HUES64 (cell line): Measurements from ENCODE around the gene PEPD.

Experiments
- H3K27ac ChIP-seq: 2 replicates; pipeline ENCODE4 v1.7.0; 2013; ENCODE audit warnings: low read depth, low read length, inconsistent platforms
- H3K27me3 ChIP-seq: 2 replicates; pipeline ENCODE4 v1.6.1; 2013; ENCODE audit warnings: mild to moderate bottlenecking, low read length; ENCODE audit not compliant: insufficient read depth
- H3K36me3 ChIP-seq: 2 replicates; pipeline ENCODE4 v1.6.1; 2013; ENCODE audit warnings: mild to moderate bottlenecking, low read length; ENCODE audit not compliant: insufficient read depth
- H3K4me1 ChIP-seq: 2 replicates; pipeline ENCODE4 v1.6.1; 2013; ENCODE audit warnings: mild to moderate bottlenecking, low read length, moderate library complexity; ENCODE audit not compliant: insufficient read depth
- H3K4me3 ChIP-seq: 2 replicates; pipeline ENCODE4 v1.5.1; 2013; ENCODE audit warnings: mild to moderate bottlenecking, low read length, moderate library complexity
- H3K9ac ChIP-seq: 2 replicates; pipeline ENCODE4 v1.6.1; 2013; ENCODE audit warnings: mild to moderate bottlenecking, low read depth, low read length
- H3K9me3 ChIP-seq: 2 replicates; pipeline ENCODE4 v1.6.1; 2013; ENCODE audit warnings: low read depth, low read length; ENCODE audit not compliant: insufficient read depth
- whole genome bisulfite sequencing: fragments of 150-250, 120-280 bp; methylation state at CpG from one replicate; pipeline ENCODE4 v1.1.7; 2013; ENCODE audit warnings: missing lambda C conversion rate; 5-methylcytosine and 5-hydroxymethylcytosine counted together

PEPD gene

GRCh38 chr19:33388725-33389420 lies 132.7 kb downstream of the PEPD start:
- 0 out of 2 replicates have a peak, but pooled peaks cover 11% of the 10 kb centered on the region for H3K36me3 ChIP-seq
- H3K9ac ChIP-seq, result no peak overlapping the region; the same call in 1 of the 2 replicates
- H3K4me3 ChIP-seq, result no peak overlapping the region
- no peaks in the 10 kb centered on the region for H3K9me3 ChIP-seq
- no peaks in the 10 kb centered on the region for H3K4me1 ChIP-seq
- 93% methylated on average over 28 of the region's 28 CpGs for WGBS
- H3K27ac ChIP-seq, result no peak overlapping the region
- no peaks in the 10 kb centered on the region for H3K27me3 ChIP-seq

- WGBS, result 93% methylated on average over 13 of the region's 13 CpGs
- no peak overlapping the region for H3K27ac ChIP-seq
- H3K4me1 ChIP-seq, result no peaks in the 10 kb centered on the region
- no peak overlapping the region for H3K4me3 ChIP-seq
- H3K27me3 ChIP-seq, result no peaks in the 10 kb centered on the region
- H3K9me3 ChIP-seq, result no peaks in the 10 kb centered on the region
- 0 out of 2 replicates have a peak, but pooled peaks cover 11% of the 10 kb centered on the region for H3K36me3 ChIP-seq
- H3K9ac ChIP-seq, result no peak overlapping the region
Observed at GRCh38 chr19:33388231-33388724, 133.3 kb downstream of the PEPD start.

GRCh38 chr19:33387351-33388230 lies 134.0 kb downstream of the PEPD start:
- Histone ChIP-seq H3K4me1 (no peaks in the 10 kb centered on the region), H3K36me3 (0 out of 2 replicates have a peak, but pooled peaks cover 11% of the 10 kb centered on the region)

GRCh38 chr19:33386361-33386858 lies 135.2 kb downstream of the PEPD start:
- Histone ChIP-seq H3K36me3 (peaks cover 11% of the 10 kb centered on the region; the same call in 1 of the 2 replicates), H3K4me1 (peaks cover 8% of the 10 kb centered on the region; the same call in 1 of the 2 replicates), H3K4me3 (no peak overlapping the region), H3K9ac (no peak overlapping the region), H3K27ac (no peak overlapping the region), H3K27me3 (no peaks in the 10 kb centered on the region), H3K9me3 (no peaks in the 10 kb centered on the region)
- 95% methylated on average over 15 of the region's 15 CpGs for WGBS

More at GRCh38 chr19:33387351-33388230, 134.0 kb downstream of the PEPD start:
- Histone ChIP-seq H3K9me3 (no peaks in the 10 kb centered on the region), H3K9ac (no peak overlapping the region), H3K27ac (no peak overlapping the region), H3K4me3 (no peak overlapping the region), H3K27me3 (no peaks in the 10 kb centered on the region)
- WGBS, result 94% methylated on average over 39 of the region's 39 CpGs

- H3K9ac ChIP-seq, result no peak overlapping the region
- no peaks in the 10 kb centered on the region for H3K9me3 ChIP-seq
- WGBS, result 86% methylated on average over 6 of the region's 6 CpGs
- no peak overlapping the region for H3K4me3 ChIP-seq
- H3K4me1 ChIP-seq, result peaks cover 11% of the 10 kb centered on the region; the same call in 1 of the 2 replicates
- H3K36me3 ChIP-seq, result peaks cover 11% of the 10 kb centered on the region; the same call in 1 of the 2 replicates
- H3K27me3 ChIP-seq, result no peaks in the 10 kb centered on the region
- H3K27ac ChIP-seq, result no peak overlapping the region
Observed at GRCh38 chr19:33385956-33386355, 135.6 kb downstream of the PEPD start.

GRCh38 chr19:33384983-33385382 lies 136.6 kb downstream of the PEPD start:
- H3K9me3 ChIP-seq, result no peaks in the 10 kb centered on the region
- 97% methylated on average over 8 of the region's 8 CpGs for WGBS
- H3K4me3 ChIP-seq, result no peak overlapping the region
- peaks cover 19% of the 10 kb centered on the region for H3K36me3 ChIP-seq
- no peak overlapping the region for H3K9ac ChIP-seq
- peaks cover 11% of the 10 kb centered on the region; the same call in 1 of the 2 replicates for H3K4me1 ChIP-seq
- no peaks in the 10 kb centered on the region for H3K27me3 ChIP-seq
- H3K27ac ChIP-seq, result no peak overlapping the region

GRCh38 chr19:33383720-33384292 lies 137.8 kb downstream of the PEPD start:
- Histone ChIP-seq H3K9me3 (no peaks in the 10 kb centered on the region), H3K27ac (no peak overlapping the region), H3K27me3 (no peaks in the 10 kb centered on the region), H3K4me1 (peaks cover 11% of the 10 kb centered on the region; the same call in 1 of the 2 replicates), H3K9ac (no peak overlapping the region), H3K36me3 (peaks cover 28% of the 10 kb centered on the region), H3K4me3 (no peak overlapping the region)
- 95% methylated on average over 13 of the region's 13 CpGs for WGBS

- no peak overlapping the region for H3K27ac ChIP-seq
- H3K36me3 ChIP-seq, result peaks cover 28% of the 10 kb centered on the region
- H3K4me1 ChIP-seq, result peaks cover 15% of the 10 kb centered on the region
- no peak overlapping the region for H3K9ac ChIP-seq
- H3K4me3 ChIP-seq, result no peak overlapping the region
- no peaks in the 10 kb centered on the region for H3K9me3 ChIP-seq
- WGBS, result 91% methylated on average over 4 of the region's 4 CpGs
- H3K27me3 ChIP-seq, result no peaks in the 10 kb centered on the region
Observed at GRCh38 chr19:33382982-33383381, 138.6 kb downstream of the PEPD start.

GRCh38 chr19:33382006-33382405 lies 139.6 kb downstream of the PEPD start:
- Histone ChIP-seq H3K36me3 (peaks cover 22% of the 10 kb centered on the region), H3K9me3 (no peaks in the 10 kb centered on the region), H3K4me3 (no peak overlapping the region), H3K4me1 (peaks cover 25% of the 10 kb centered on the region), H3K27ac (no peak overlapping the region), H3K9ac (no peak overlapping the region), H3K27me3 (no peaks in the 10 kb centered on the region)
- 96% methylated on average over 4 of the region's 4 CpGs for WGBS

- Histone ChIP-seq H3K27me3 (no peaks in the 10 kb centered on the region), H3K9me3 (no peaks in the 10 kb centered on the region), H3K36me3 (peaks cover 17% of the 10 kb centered on the region), H3K4me1 (peaks cover 31% of the 10 kb centered on the region), H3K4me3 (no peak overlapping the region), H3K9ac (no peak overlapping the region), H3K27ac (no peak overlapping the region)
- 94% methylated on average over 4 of the region's 4 CpGs for WGBS
Observed at GRCh38 chr19:33381101-33381500, 140.5 kb downstream of the PEPD start.
